Effector memory CD4-positive, alpha-beta T cell (primary cell): ENCODE measurements around the gene HOXC9.
A peak's percentile ranks its signal among the peaks of the same experiment; 100 is the strongest.

ENCODE experiments used
- DNase-seq, 3 donors: peaks; one replicate each; pipeline ENCODE4 v3.0.0-alpha.2; 2020
- H3K27ac ChIP-seq: 2 replicates; pipeline ENCODE4 v1.7.0; 2013; ENCODE audit warnings: mild to moderate bottlenecking, low read length, moderate library complexity; ENCODE audit not compliant: insufficient read depth, poor library complexity, severe bottlenecking
- H3K27me3 ChIP-seq: replicated peaks from 2 replicates; pipeline ENCODE4 v1.7.0; 2013; ENCODE audit warnings: mild to moderate bottlenecking, low read length; ENCODE audit not compliant: insufficient read depth, control insufficient read depth, poor library complexity, severe bottlenecking
- H3K36me3 ChIP-seq: 2 replicates; pipeline ENCODE4 v1.7.0; 2013; ENCODE audit warnings: mild to moderate bottlenecking, low read length, moderate library complexity; ENCODE audit not compliant: control insufficient read depth, insufficient read depth
- H3K4me1 ChIP-seq: 2 replicates; pipeline ENCODE4 v1.7.0; 2013; ENCODE audit warnings: low read length, mild to moderate bottlenecking; ENCODE audit not compliant: control insufficient read depth, insufficient read depth, poor library complexity, severe bottlenecking
- H3K4me3 ChIP-seq: 2 replicates; pipeline ENCODE4 v1.7.0; 2013; ENCODE audit warnings: low read length, low read depth, mild to moderate bottlenecking; ENCODE audit not compliant: insufficient read depth, poor library complexity, severe bottlenecking
- H3K9me3 ChIP-seq: 2 replicates; pipeline ENCODE4 v1.7.0; 2013; ENCODE audit warnings: mild to moderate bottlenecking, low read length, moderate library complexity; ENCODE audit not compliant: control insufficient read depth

Gene HOXC9

DNA sequence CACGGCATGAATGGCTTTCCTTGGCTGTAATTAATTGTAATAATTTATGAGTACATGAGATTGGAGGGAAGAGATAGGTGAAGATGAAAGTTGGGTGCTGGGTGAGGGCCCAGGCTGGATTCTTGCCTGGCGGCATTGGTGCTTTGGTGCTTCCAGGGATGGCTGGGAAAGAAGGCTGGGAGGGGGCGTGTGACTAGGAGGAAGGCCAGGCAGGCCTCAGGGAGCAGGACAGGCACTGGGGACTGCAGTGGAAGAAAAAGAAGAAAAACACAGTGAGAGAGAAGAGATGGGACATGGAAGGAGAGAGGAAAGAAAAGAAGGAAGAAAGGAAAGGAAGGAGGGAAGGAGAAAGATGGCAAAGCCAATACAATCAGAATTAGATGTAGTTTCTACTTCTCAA lies 3.7 kb downstream of the HOXC9 start:
- H3K27me3 ChIP-seq = peaks cover 95% of the 10 kb centered on the region

DNA sequence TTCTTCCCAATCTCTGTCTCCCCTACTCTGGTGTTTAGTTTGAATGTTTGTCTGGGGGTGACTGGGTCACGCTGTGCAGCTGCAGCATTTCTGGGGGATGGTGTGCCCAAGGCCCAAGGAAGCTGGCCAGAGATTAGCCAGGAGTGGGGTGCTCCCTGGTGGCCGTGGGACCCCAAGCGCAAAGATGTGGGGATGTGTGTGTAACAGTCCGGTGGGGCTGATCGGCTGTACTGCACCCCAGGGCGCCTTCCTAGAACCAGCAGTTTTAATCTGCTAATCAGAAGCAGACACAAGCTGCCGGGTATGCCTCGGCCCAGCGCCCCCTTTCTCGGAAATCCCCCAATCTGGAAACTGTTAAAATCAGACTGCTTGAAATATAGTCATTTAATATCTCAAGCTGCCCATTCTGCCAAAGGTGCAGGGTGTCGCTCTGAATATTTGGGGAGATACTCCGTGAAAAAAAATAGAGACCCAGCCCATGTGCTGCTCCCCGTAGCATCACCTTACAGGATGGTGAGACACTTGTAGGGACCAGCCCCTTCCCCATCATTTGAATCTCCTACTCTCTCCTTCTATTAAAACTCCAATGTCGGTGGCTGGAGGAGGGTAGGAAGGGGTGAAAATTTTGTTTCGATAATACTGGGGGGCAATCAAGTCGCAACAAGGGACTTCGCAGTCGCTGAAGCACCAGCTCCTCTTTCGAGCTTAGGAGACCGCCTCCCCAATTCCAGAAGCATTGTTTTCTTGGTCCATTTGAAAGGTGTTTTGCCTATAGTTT lies 4.3 kb downstream of the HOXC9 start:
- no peak overlapping the region for H3K27ac ChIP-seq
- no peak for DNase-seq
- no peak overlapping the region for H3K4me3 ChIP-seq
- H3K27me3 ChIP-seq = peaks cover 93% of the 10 kb centered on the region
- H3K4me1 ChIP-seq = peaks cover 31% of the 10 kb centered on the region
- H3K9me3 ChIP-seq = no peaks in the 10 kb centered on the region
- no peaks in the 10 kb centered on the region for H3K36me3 ChIP-seq

More for the DNA sequence above, 3.7 kb downstream of the HOXC9 start:
- H3K4me3 ChIP-seq = no peak overlapping the region
- no peaks in the 10 kb centered on the region for H3K9me3 ChIP-seq
- no peak for DNase-seq
- H3K36me3 ChIP-seq = no peaks in the 10 kb centered on the region
- H3K4me1 ChIP-seq = peaks cover 26% of the 10 kb centered on the region
- no peak overlapping the region for H3K27ac ChIP-seq

DNA sequence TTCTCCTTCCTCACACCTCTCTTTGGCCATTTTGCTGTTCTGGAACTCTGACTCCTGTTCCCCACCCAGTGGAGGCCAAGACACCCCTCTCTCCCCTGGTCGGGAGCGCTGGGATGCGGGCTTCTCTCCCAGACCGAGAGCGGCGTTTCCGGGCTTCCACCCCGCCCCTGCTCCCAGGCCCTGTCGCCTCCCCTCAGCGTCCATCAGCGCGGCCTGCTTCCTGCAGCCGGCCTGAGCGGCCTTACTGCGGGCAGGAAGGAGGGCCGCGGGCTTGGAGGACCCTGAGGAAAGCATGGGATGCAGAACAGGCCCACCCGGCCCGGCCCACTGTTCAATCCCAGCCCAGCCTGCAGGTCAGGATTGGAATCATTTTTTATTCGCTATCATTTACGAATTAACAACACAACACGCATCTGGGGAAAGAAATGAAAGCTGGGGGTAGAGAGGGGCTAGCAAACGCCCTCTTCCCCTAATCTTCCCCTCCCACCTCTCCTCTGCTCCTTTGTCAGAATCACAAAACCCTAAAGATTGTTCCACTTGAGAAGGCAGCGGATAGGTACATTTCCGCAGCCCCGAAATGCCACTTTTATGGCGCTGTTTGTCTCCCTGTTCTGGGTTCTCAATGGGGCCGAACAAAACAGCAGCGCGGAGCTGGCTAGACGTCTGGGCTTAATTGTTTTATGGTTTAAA lies 5.0 kb downstream of the HOXC9 start:
- H3K27ac ChIP-seq = no peak overlapping the region
- no peaks in the 10 kb centered on the region for H3K9me3 ChIP-seq
- no peak overlapping the region for H3K4me3 ChIP-seq
- no peaks in the 10 kb centered on the region for H3K36me3 ChIP-seq
- DNase-seq = no peak
- H3K27me3 ChIP-seq = peaks cover 94% of the 10 kb centered on the region
- H3K4me1 ChIP-seq = peaks cover 33% of the 10 kb centered on the region

DNA sequence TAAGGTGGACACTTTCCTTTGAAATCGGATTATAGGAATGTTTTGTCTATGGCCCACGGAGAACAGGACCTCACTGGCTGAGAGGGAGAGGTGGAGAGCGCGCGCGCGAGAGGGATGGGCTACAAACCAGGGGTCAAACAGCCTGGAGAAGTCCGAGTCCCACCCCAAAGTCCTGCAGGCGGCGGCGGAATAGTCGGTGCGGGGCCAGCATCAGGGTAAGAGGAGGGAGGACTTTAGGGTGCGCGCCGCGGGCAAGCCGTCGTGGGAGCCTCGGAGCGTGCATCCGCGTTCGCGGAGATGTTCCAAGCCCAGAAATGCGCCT lies 5.5 kb downstream of the HOXC9 start:
- Histone ChIP-seq H3K9me3 (no peaks in the 10 kb centered on the region), H3K4me3 (no peak overlapping the region), H3K27me3 (peaks cover 94% of the 10 kb centered on the region), H3K36me3 (no peaks in the 10 kb centered on the region), H3K27ac (no peak overlapping the region), H3K4me1 (peaks cover 32% of the 10 kb centered on the region)
- DNase-seq = no peak

DNA sequence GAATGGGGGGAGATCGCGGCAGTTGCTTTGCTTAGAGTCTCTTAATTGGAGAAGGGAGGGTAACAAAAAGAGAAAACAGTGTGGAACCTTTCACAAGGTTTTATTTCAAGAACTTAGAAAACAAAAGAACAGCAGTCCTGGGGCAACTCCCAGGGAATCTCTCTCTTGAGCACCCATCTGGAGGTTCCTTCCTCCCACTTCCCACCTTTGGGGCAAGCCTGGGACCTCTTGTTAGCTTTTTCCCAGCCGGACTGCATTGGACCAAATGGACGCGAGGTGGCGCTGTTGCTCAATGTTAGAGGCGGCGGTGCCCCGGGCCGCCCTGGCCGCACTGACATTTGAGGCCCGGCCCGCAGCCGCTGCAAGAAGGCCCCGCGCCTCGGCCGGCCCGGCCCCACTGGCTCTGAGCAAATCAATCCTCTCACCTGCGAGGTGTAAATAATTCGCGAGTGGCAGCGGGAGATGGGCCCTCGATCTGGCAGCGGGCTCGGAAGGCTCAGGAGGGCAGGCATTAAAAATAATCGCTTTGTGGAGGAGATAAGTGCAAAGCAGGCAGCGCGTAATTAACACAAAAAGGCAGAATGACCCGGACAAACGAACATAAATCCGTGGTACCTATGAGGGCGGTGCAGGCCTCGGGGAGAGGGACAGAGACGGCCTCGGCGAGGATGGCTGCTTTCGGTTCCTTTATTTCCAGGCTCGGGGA lies 6.0 kb downstream of the HOXC9 start:
- Histone ChIP-seq H3K4me3 (peak overlapping the region; percentile 55), H3K4me1 (peaks cover 29% of the 10 kb centered on the region), H3K27me3 (peaks cover 94% of the 10 kb centered on the region), H3K27ac (no peak overlapping the region), H3K9me3 (no peaks in the 10 kb centered on the region), H3K36me3 (no peaks in the 10 kb centered on the region)
- DNase-seq = peak; percentile 65 to 79 (median 74)

DNA sequence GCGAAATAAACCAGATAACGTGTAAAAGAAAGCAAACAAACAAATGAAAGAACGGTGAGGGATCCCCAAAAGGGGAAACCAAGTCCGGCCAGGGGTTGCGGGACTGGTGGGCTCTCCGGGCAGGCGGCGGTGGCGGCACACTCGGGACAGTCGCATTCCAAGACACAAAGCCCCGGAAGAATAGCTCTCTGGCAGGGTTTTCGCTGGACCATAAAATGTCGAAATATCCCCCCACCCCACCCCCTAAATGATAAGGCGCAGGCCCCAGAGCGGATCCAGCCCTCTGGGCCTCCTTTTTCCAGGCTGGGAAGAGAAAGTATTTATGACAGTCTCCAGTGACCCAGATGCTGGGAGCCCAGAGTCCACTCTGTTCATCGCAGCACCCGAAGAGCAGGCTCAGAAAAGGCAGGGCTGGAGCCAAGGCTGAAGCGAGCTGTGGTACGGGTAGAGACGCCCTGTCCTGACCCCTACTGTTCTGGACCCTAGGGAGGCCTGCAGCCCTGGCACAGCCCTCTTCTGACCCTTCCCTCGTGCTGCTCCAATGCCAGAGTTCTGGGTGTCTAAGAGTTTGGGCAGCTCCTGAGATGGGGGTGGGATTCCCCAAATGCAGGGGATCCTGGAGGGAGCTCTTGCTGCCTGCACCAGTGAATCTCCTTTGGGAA lies 6.7 kb downstream of the HOXC9 start:
- peaks cover 94% of the 10 kb centered on the region for H3K27me3 ChIP-seq
- H3K4me3 ChIP-seq = peak overlapping the region; percentile 55
- no peaks in the 10 kb centered on the region for H3K36me3 ChIP-seq
- no peaks in the 10 kb centered on the region for H3K9me3 ChIP-seq
- H3K4me1 ChIP-seq = peaks cover 29% of the 10 kb centered on the region
- H3K27ac ChIP-seq = no peak overlapping the region
- no peak for DNase-seq

DNA sequence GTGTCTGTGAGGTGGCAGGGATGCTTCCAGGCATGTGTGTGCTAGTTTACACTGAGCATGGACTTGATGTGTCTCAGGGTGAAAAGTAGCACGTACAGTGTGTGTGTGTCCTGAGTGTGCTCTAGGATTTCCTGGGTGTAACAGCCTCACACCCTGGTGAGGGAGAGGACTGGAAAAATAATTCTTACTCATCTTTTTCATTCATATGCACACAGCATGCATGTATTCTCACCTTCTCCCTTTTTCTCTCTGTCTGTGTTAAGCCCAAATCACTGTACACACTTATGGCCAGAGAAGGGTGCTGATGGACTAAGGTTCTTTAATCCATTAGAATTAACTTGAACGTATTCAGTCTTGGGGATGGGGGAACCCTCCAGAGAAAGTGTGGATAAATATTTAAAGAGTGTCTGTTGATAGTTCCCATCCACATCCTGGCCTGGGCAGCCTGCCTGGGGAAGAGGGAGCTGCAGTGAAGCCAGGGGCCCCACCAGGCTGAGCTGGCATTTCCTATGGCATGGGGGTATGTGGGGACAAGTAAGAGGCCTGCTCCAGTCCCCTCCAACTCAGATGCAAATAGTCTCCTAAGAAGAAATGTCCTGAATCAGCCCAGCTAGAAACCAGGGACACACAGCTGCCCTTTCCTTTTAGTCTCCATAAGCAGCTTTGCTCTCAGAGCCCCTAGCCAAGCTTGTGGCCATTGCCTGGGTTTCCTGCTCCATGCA lies 7.7 kb downstream of the HOXC9 start:
- Histone ChIP-seq H3K4me3 (no peak overlapping the region), H3K27ac (no peak overlapping the region), H3K9me3 (no peaks in the 10 kb centered on the region), H3K27me3 (peaks cover 92% of the 10 kb centered on the region), H3K4me1 (peaks cover 29% of the 10 kb centered on the region), H3K36me3 (no peaks in the 10 kb centered on the region)
- DNase-seq = no peak

DNA sequence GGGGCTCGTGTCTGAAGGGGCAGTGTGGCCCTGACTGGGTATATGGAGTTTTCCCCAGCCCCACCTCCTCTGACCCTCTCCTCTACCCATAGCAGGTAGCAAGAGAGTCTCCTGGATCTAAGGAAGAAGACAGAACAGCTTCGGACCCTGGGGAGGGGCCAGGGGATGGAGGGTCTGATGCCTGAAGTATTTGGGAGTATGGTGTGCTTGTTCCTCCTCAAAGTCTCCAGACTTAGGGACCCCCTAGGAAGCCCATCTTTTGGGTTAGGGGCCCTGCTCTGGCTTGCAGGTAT lies 8.2 kb downstream of the HOXC9 start:
- DNase-seq = no peak
- H3K27me3 ChIP-seq = peaks cover 92% of the 10 kb centered on the region
- no peaks in the 10 kb centered on the region for H3K9me3 ChIP-seq
- H3K36me3 ChIP-seq = no peaks in the 10 kb centered on the region
- peaks cover 29% of the 10 kb centered on the region for H3K4me1 ChIP-seq
- no peak overlapping the region for H3K27ac ChIP-seq
- H3K4me3 ChIP-seq = no peak overlapping the region

DNA sequence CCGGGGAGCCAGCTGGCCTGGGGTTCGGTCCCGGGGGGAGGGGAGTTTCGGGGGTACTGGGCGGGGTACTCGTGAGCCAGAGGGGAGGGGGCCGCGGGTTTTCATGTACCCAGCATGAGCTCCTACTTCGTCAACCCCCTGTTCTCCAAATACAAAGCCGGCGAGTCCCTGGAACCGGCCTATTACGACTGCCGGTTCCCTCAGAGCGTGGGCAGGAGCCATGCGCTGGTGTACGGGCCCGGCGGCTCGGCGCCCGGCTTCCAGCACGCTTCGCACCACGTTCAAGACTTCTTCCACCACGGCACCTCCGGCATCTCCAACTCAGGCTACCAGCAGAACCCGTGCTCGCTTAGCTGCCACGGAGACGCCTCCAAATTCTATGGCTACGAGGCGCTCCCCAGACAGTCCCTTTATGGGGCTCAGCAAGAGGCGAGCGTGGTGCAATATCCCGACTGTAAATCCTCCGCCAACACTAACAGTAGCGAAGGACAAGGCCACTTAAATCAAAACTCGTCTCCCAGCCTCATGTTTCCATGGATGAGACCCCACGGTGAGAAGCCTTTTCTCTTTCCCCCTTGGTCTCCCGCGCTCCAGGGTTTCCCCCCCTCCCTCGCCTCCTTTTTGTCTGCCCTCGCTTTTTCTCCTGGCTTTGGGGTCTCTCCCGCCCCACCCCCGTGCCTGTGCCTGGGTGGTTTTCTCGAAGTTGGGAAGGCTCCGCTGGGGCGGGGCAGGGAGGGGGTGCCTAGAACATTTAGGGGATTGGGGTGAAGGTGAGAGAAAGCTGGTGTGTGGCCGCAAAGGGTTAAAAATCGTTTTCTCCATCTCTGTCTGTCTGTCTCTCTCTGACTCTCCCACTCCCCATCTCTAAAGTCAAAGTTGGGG lies 9.5 kb downstream of the HOXC9 start:
- H3K4me1 ChIP-seq = peaks cover 31% of the 10 kb centered on the region
- no peak for DNase-seq
- H3K4me3 ChIP-seq = peak overlapping the region; percentile 46
- peaks cover 93% of the 10 kb centered on the region for H3K27me3 ChIP-seq
- no peaks in the 10 kb centered on the region for H3K36me3 ChIP-seq
- H3K9me3 ChIP-seq = no peaks in the 10 kb centered on the region
- no peak overlapping the region for H3K27ac ChIP-seq
